NK-92 treated with Interleukin-12 subunit alpha and Interleukin-12 subunit beta, amount 100 ng/mL, for 24 hours (cell line): ENCODE data around the gene TFG.
"Not testable (repeated sequence)": the region's sequence is repeated elsewhere in the genome, so short reads cannot be mapped to it uniquely, and the experiment has no call there.

Experiments
- DNase-seq: peaks from one replicate; lab custom pipeline; 2025; lab: John Stamatoyannopoulos, UW

Gene TFG

GRCh38 chr3:100708989-100709841, at the start of gene TFG:
TFG (plus strand) TSS chr3:100709494; CDS start chr3:100713686, 4,192 bp downstream.
- peak; percentile 96 for DNase-seq

- DNase-seq, result not testable (repeated sequence)
Observed at GRCh38 chr3:100661294-100661693, 48.0 kb upstream of the TFG start.

- no peak for DNase-seq
Observed at GRCh38 chr3:100662113-100662823, 47.0 kb upstream of the TFG start.

- DNase-seq, result no peak
Observed at GRCh38 chr3:100665230-100665629, 44.1 kb upstream of the TFG start.

GRCh38 chr3:100666699-100667098, 42.6 kb upstream of the TFG start:
- DNase-seq, result not testable (repeated sequence)

- DNase-seq, result not testable (repeated sequence)
Observed at GRCh38 chr3:100667316-100667715, 42.0 kb upstream of the TFG start.

- DNase-seq, result not testable (repeated sequence)
Observed at GRCh38 chr3:100670995-100671394, 38.3 kb upstream of the TFG start.

- no peak for DNase-seq
Observed at GRCh38 chr3:100681496-100681895, 27.8 kb upstream of the TFG start.

- no peak for DNase-seq
Observed at GRCh38 chr3:100682056-100682853, 27.0 kb upstream of the TFG start.

GRCh38 chr3:100682854-100683760, 26.2 kb upstream of the TFG start:
- DNase-seq, result no peak

GRCh38 chr3:100693225-100693624, 16.1 kb upstream of the TFG start:
- DNase-seq, result no peak

- no peak for DNase-seq
Observed at GRCh38 chr3:100695696-100696095, 13.6 kb upstream of the TFG start.

GRCh38 chr3:100696161-100696560, 13.1 kb upstream of the TFG start:
- DNase-seq, result no peak

- no peak for DNase-seq
Observed at GRCh38 chr3:100697172-100697571, 12.1 kb upstream of the TFG start.

- no peak for DNase-seq
Observed at GRCh38 chr3:100697723-100698285, 11.5 kb upstream of the TFG start.

- no peak for DNase-seq
Observed at GRCh38 chr3:100698736-100699135, 10.6 kb upstream of the TFG start.

- DNase-seq, result no peak
Observed at GRCh38 chr3:100700708-100701107, 8.6 kb upstream of the TFG start.

- DNase-seq, result no peak
Observed at GRCh38 chr3:100702082-100702979, 7.0 kb upstream of the TFG start.

GRCh38 chr3:100702980-100703345, 6.3 kb upstream of the TFG start:
- no peak for DNase-seq

GRCh38 chr3:100703865-100704264, 5.4 kb upstream of the TFG start:
- no peak for DNase-seq
